ENCODE measurements around the gene RBFOX1. TPM values are rescaled to one million over a fixed set of nuclear protein-coding genes. Genes with fewer than 3 reads are reported as not detected.

RBFOX1 gene
- polyA plus RNA-seq, 1 donor, result 84.2 TPM

GRCh38 chr16:7713244-7713643 is 380.6 kb downstream of the RBFOX1 start:
- no peak for DNase-seq

- DNase-seq, result no peak
Observed at GRCh38 chr16:7714775-7715174, 382.1 kb downstream of the RBFOX1 start.

- peak; percentile 53 for DNase-seq
Observed at GRCh38 chr16:7716660-7717550, 384.3 kb downstream of the RBFOX1 start.

GRCh38 chr16:7722761-7723160 is 390.1 kb downstream of the RBFOX1 start:
- no peak for DNase-seq

GRCh38 chr16:7731141-7731540 is 398.5 kb downstream of the RBFOX1 start:
- peak; percentile 85 for DNase-seq

DNA sequence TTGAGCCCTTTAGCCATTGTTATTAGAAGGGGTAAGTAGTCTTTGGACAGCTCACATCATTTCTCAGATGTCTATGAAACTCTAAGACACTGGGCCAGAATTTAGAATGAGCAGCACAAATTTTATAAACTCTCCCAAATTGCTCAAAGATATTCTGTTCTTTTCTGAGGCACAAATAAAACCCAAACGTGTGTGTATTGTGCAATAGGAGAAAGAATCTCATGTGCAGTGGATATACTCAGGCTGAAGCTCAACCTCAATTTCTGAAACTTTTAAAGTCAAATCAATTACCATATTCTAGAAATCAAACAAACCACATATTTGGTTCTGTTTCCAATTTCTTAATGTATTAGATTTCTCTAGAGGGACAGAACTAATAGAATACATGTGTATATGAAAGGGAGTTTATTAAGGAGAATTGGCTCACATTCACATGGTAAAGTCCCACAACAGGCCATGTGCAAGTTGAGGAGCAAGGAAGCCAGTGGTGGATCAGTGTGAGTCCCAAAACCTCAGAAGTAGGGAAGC is 403.6 kb downstream of the RBFOX1 start:
- DNase-seq, result no peak

DNA sequence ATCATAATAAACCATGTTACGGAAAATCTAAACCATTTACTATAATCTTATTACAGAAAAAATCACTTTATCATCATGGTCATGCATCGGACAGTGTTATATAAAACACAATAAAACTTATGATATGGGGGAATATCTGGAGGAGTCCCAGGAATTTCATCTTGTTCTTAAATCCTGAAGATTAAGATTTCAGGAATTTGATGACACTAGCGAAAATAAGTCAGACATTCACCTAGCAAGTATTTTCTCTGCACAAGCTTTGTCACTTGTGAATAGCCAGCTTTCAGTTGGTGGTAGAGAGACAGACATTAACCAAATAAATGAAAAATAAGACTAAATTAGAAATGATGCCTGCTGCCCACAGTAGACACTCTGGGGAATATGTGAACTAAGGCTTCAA is 410.0 kb downstream of the RBFOX1 start:
- DNase-seq, result no peak

GRCh38 chr16:7744546-7745264 is 412.1 kb downstream of the RBFOX1 start:
- DNase-seq, result peak; percentile 28

DNA sequence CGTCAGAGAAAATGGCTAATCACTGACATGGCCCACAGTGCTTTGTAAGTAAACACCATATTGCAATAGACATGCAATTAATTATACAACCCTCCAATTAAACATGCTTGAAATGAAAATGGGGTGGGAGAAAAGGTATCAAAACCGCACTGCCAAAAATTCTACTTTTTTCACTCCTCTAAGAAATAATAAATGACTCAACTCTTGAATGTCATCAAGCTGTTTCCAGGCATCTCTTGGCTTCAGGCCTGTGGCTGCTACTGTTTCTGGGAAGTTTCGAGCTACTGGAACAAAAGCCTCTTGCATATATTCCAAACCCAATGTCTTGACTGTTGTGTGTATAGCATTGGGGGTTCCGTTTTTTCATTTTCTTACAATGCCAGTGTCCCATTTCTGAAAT is 412.6 kb downstream of the RBFOX1 start:
- peak; percentile 34 for DNase-seq

DNA sequence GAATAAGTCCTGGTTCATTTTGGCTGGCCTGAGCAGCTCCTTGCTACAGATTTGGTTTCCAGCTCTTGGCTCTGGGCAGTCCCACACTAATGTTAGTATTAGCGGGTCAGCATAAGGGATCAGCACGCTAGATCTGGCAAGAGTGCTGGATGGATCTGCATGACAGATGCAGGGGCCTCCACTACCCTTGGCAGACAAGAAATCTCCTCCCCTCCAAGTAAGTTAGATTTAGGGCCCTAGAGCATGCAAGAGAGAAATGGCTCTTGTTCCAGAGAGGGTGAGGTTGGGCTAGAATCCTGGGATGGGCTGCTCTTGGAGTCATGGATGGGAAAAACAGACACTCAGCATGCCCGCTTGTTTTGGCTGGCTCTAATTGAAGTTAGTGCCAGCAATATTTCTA is 414.3 kb downstream of the RBFOX1 start:
- DNase-seq, result peak; percentile 62

DNA sequence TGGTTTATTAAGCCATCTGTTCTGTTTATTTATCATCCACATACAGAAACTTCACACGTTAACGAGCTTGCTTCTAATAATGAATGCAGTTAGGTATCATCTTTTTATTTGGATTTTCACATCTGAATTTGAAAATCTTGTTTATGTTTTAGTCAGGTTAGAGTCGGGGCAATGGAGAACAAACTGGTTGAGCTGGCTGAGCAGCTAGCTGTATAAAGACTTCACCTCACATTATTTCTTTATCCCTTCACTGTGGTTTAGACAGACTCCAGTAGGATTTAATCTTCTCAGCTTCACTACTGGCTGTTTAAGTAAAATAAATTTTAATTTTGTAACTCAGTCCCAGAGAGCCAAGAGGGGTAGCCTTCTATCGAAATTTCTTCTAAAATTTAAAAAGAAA is 415.9 kb downstream of the RBFOX1 start:
- DNase-seq, result no peak

GRCh38 chr16:7755347-7755882 is 422.8 kb downstream of the RBFOX1 start:
- DNase-seq, result no peak

Measured in hindlimb muscle (tissue), 1 donor.